ENCODE results near the gene INPP5D. TPM values are rescaled to one million over a fixed set of nuclear protein-coding genes. Genes with fewer than 3 reads are reported as not detected.

INPP5D gene
- total RNA-seq, 1 donor from 2014 or later, result 0.28 TPM

DNA sequence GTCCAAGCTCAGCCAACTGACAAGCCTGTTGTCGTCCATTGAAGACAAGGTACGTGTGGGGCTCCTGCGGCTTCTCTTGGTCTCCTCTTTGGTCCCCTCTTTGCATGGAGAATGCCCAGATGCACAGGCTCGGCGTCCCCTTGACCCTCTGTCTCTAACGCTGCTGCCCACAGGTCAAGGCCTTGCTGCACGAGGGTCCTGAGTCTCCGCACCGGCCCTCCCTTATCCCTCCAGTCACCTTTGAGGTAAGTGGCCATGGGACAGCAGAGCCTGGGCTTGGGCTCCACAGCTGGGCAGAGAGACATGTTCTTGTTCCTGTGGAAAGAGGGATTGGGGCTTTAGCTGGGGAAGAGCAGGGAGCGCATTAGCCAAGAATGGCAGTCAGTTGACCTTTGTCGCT lies 86.1 kb downstream of the INPP5D start:
- H3K27ac Mint-ChIP-seq (ENCODE audit: unreplicated experiment), result no peak overlapping the region
- TF ChIP-seq, protein P1, sequence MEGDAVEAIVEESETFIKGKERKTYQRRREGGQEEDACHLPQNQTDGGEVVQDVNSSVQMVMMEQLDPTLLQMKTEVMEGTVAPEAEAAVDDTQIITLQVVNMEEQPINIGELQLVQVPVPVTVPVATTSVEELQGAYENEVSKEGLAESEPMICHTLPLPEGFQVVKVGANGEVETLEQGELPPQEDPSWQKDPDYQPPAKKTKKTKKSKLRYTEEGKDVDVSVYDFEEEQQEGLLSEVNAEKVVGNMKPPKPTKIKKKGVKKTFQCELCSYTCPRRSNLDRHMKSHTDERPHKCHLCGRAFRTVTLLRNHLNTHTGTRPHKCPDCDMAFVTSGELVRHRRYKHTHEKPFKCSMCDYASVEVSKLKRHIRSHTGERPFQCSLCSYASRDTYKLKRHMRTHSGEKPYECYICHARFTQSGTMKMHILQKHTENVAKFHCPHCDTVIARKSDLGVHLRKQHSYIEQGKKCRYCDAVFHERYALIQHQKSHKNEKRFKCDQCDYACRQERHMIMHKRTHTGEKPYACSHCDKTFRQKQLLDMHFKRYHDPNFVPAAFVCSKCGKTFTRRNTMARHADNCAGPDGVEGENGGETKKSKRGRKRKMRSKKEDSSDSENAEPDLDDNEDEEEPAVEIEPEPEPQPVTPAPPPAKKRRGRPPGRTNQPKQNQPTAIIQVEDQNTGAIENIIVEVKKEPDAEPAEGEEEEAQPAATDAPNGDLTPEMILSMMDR (conservative IDR thresholded peaks at IDR 0.05), result no peak
- no peaks in the 10 kb centered on the region for H3K4me1 Mint-ChIP-seq
- DNase-seq (ENCODE audit: low read depth, low spot score), result no peak
- peaks cover 7% of the 10 kb centered on the region for H3K9me3 Mint-ChIP-seq
- H3K36me3 Mint-ChIP-seq (ENCODE audit: low read depth), result no peaks in the 10 kb centered on the region
- H3K4me3 Mint-ChIP-seq, result no peak overlapping the region
- H3K27me3 Mint-ChIP-seq (ENCODE audit: low read depth), result peaks cover 26% of the 10 kb centered on the region

DNA sequence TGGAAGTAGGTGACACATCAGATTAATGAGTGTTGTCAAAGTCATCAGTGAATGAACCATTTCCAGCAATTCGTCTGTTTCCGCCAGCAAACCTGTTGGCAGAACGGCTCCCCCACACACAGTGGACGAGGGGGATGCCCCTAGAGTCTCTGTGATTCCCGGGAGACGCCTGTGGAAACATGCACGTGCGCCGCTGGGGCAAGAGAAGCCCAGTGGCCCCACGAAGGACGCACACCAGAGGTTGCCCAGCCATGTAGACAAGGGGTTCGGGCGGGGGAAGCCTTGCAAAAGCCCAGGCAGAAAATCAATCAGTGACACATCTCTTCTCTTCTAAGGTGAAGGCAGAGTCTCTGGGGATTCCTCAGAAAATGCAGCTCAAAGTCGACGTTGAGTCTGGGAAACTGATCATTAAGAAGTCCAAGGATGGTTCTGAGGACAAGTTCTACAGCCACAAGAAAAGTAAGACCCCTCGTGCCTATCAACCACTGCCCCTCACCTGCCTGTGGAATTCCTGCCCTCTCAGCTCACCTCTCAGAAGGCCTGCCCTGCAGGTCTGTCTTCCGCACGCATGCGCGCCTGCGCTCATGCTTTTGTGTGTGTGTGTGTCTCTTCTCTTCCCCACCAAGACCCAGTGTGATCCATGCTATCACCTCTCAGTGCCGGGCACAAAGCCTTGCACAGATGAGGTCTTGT lies 87.1 kb downstream of the INPP5D start:
- TF ChIP-seq, protein P1 (conservative IDR thresholded peaks at IDR 0.05), result no peak
- no peak overlapping the region for H3K27ac Mint-ChIP-seq (ENCODE audit: unreplicated experiment)
- no peak for DNase-seq (ENCODE audit: low read depth, low spot score)
- no peak overlapping the region for H3K4me3 Mint-ChIP-seq
- peaks cover 7% of the 10 kb centered on the region for H3K9me3 Mint-ChIP-seq
- peaks cover 16% of the 10 kb centered on the region for H3K27me3 Mint-ChIP-seq (ENCODE audit: low read depth)
- H3K4me1 Mint-ChIP-seq, result no peaks in the 10 kb centered on the region
- no peaks in the 10 kb centered on the region for H3K36me3 Mint-ChIP-seq (ENCODE audit: low read depth)

DNA sequence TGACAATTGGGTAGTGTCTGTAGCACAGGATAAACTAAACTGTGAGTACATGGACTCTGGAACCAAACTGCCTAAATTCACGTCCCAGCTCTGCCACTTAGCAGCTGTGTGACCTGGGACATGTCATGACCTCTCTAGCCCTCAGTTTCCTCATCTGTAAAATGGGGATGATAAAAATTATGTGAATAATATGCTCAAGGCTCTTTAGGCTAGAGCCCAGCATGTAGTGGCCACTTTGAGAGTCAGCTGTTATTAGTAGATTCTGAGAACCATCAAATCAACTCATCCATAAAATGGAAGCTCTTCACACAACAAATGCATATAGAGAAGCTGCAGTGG lies 87.7 kb downstream of the INPP5D start:
- no peaks in the 10 kb centered on the region for H3K36me3 Mint-ChIP-seq (ENCODE audit: low read depth)
- TF ChIP-seq, protein P1 (conservative IDR thresholded peaks at IDR 0.05), result no peak
- H3K4me3 Mint-ChIP-seq, result no peak overlapping the region
- DNase-seq (ENCODE audit: low read depth, low spot score), result no peak
- peaks cover 7% of the 10 kb centered on the region for H3K9me3 Mint-ChIP-seq
- peaks cover 16% of the 10 kb centered on the region for H3K27me3 Mint-ChIP-seq (ENCODE audit: low read depth)
- H3K27ac Mint-ChIP-seq (ENCODE audit: unreplicated experiment), result no peak overlapping the region
- H3K4me1 Mint-ChIP-seq, result no peaks in the 10 kb centered on the region

DNA sequence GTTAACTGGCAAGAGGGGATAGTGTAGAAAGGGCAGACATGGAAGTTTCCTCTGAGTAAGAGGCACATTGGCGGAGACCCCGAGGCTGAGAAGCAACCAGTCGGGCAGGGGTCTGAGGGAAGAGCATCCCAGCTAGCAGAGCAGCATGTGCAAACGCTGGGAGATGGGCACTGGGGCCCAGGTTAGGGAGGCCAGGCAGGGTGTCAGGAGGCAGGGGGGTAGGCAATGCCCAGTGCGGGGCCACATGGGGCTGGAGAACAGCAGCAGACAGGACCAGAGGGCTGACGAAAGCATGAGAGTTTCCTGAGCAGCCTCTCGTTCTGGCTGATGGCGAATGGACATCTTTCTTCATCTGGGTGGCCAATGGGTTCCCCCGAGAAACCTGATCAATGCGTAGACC lies 88.2 kb downstream of the INPP5D start:
- H3K4me3 Mint-ChIP-seq, result no peak overlapping the region
- TF ChIP-seq, protein P1 (conservative IDR thresholded peaks at IDR 0.05), result no peak
- no peak overlapping the region for H3K27ac Mint-ChIP-seq (ENCODE audit: unreplicated experiment)
- DNase-seq (ENCODE audit: low read depth, low spot score), result no peak
- H3K27me3 Mint-ChIP-seq (ENCODE audit: low read depth), result peaks cover 12% of the 10 kb centered on the region
- peaks cover 7% of the 10 kb centered on the region for H3K9me3 Mint-ChIP-seq
- no peaks in the 10 kb centered on the region for H3K4me1 Mint-ChIP-seq
- H3K36me3 Mint-ChIP-seq (ENCODE audit: low read depth), result no peaks in the 10 kb centered on the region

DNA sequence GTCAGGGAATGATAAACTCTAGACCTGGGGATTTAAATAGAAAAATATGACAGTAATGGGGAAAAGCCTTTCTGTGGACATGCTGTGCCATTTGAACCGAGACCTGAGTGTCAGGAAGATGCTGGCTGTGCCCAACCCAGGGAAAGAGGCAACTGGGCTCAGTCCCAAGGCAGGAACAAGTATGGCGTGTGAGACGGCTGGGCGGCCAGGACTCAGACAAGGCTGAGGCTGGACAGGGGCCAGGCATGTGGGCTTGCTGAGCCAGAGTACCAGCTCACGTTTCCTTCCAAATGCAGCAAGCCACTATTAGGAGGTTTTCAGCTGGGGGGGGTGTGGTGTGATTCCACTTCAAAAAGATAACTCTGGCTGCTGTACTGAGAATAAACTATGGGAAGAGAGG lies 92.4 kb downstream of the INPP5D start:
- Mint-ChIP-seq H3K4me3 (no peak overlapping the region), H3K27me3 (ENCODE audit: low read depth) (peaks cover 15% of the 10 kb centered on the region), H3K36me3 (ENCODE audit: low read depth) (no peaks in the 10 kb centered on the region), H3K4me1 (peaks cover 3% of the 10 kb centered on the region), H3K27ac (ENCODE audit: unreplicated experiment) (no peak overlapping the region), H3K9me3 (peaks cover 3% of the 10 kb centered on the region)
- TF ChIP-seq, protein P1 (conservative IDR thresholded peaks at IDR 0.05), result no peak
- no peak for DNase-seq (ENCODE audit: low read depth, low spot score)

Data from neural crest cell (in vitro differentiated cells).